GM12892 (cell line): ENCODE measurements around the gene SELP.

ENCODE experiments used
- POLR2A ChIP-seq: IDR thresholded peaks from 2 replicates; pipeline ENCODE4 v1.6.1; 2011; ENCODE audit warnings: low read depth, low read length, control low read depth
- POLR2AphosphoS5 ChIP-seq: IDR thresholded peaks from 2 replicates; pipeline ENCODE4 v1.6.1; 2011; ENCODE audit warnings: low read depth, low read length, control low read depth
- TAF1 ChIP-seq: IDR thresholded peaks from 2 replicates; pipeline ENCODE4 v1.6.1; 2011; ENCODE audit warnings: low read depth, mild to moderate bottlenecking, control low read depth, low read length, borderline replicate concordance

GRCh38 chr1:169594391-169594790 lies 35.5 kb downstream of the SELP start:
- TF ChIP-seq POLR2AphosphoS5 (no peak), POLR2A (no peak), TAF1 (no peak)
